K562 (cell line): ENCODE data around the gene FZD10.

ENCODE experiments used
- EP300 ChIP-seq: IDR thresholded peaks from 2 replicates; pipeline ENCODE4 v1.6.1; 2012; ENCODE audit warnings: low read length, improper control_type of control experiment
- FOXJ3 ChIP-seq: sonication (generic); formaldehyde crosslinking; IDR thresholded peaks from 2 replicates; pipeline ENCODE4 v1.4.0; 2020; ENCODE audit warnings: mild to moderate bottlenecking, missing genetic modification reagents
- NR2C2 ChIP-seq, 2 experiments: fragments of 200-800 bp in 1 of 2; sonication (Bioruptor generic) in 1 of 2; sonication (generic) in 1 of 2; formaldehyde crosslinking in 1 of 2; IDR thresholded peaks; 2 replicates each; pipeline versions ENCODE4 v1.6.1 to v1.8.0; 2016 to 2022; ENCODE audit warnings: mild to moderate bottlenecking in 1 of 2, missing compliant biosample characterization in 1 of 2, missing genetic modification characterization in 1 of 2, missing genetic modification reagents in 1 of 2
- POLR2AphosphoS5 ChIP-seq: IDR thresholded peaks from 2 replicates; pipeline ENCODE4 v1.6.1; 2011; ENCODE audit warnings: mild to moderate bottlenecking, low read depth, low read length, moderate library complexity; ENCODE audit not compliant: control insufficient read depth, insufficient read depth
- SIN3B ChIP-seq: fragments of 450-650 bp; IDR thresholded peaks from 2 replicates; pipeline ENCODE4 v1.6.1; 2017; ENCODE audit warnings: low read depth, mild to moderate bottlenecking, moderate library complexity
- SREBF1 ChIP-seq: fragments of 150-350 bp; IDR thresholded peaks from 2 replicates; pipeline ENCODE4 v1.6.1; 2014; ENCODE audit warnings: antibody characterized with exemption, low read depth, low read length, borderline replicate concordance
- YY1 ChIP-seq, 3 experiments: IDR thresholded peaks; 2 replicates each; pipeline ENCODE4 v1.6.1; 2011; ENCODE audit warnings: low read length in 2 of 3, mild to moderate bottlenecking in 2 of 3, moderate library complexity in 2 of 3, borderline replicate concordance in 1 of 3, control low read depth in 1 of 3, low read depth in 1 of 3; ENCODE audit not compliant: insufficient read depth in 3 of 3, insufficient replicate concordance in 2 of 3, control insufficient read depth in 1 of 3, insufficient read length in 1 of 3; ENCODE audit errors: extremely low read depth in 1 of 3
- ZBED1 ChIP-seq: IDR thresholded peaks from 2 replicates; pipeline ENCODE4 v1.6.1; 2014
- ZNF431 ChIP-seq: sonication (generic); formaldehyde crosslinking; IDR thresholded peaks from 2 replicates; pipeline ENCODE4 v1.8.0; 2022; ENCODE audit warnings: mild to moderate bottlenecking, missing genetic modification reagents
- TF ChIP-seq, protein P1 (sequence below): sonication (generic); formaldehyde crosslinking; IDR thresholded peaks from 2 replicates; pipeline ENCODE4 v1.8.1; 2023; ENCODE audit warnings: mild to moderate bottlenecking, missing genetic modification reagents
- TF ChIP-seq, protein P2 (sequence below), 2 experiments: fragments of 450-650 bp; IDR thresholded peaks; 2 replicates each; pipeline ENCODE4 v1.6.1; 2018; ENCODE audit warnings: mild to moderate bottlenecking in 2 of 2, low read depth in 1 of 2; ENCODE audit not compliant: partially characterized antibody in 2 of 2
- TF ChIP-seq, protein P3 (sequence below): fragments of 450-650 bp; IDR thresholded peaks from 2 replicates; pipeline ENCODE4 v1.6.1; 2016
- TF ChIP-seq, protein P4 (sequence below), 3 experiments: IDR thresholded peaks in 2 of 3; conservative IDR thresholded peaks in 1 of 3; 2 replicates each; pipeline ENCODE4 v1.5.1; 2011 to 2012; ENCODE audit warnings: low read length in 3 of 3, mild to moderate bottlenecking in 3 of 3, control low read depth in 2 of 3, improper control_type of control experiment in 1 of 3, inconsistent platforms in 1 of 3, low read depth in 1 of 3, mixed read lengths in 1 of 3, moderate library complexity in 1 of 3; ENCODE audit not compliant: insufficient read depth in 2 of 3

DNA sequence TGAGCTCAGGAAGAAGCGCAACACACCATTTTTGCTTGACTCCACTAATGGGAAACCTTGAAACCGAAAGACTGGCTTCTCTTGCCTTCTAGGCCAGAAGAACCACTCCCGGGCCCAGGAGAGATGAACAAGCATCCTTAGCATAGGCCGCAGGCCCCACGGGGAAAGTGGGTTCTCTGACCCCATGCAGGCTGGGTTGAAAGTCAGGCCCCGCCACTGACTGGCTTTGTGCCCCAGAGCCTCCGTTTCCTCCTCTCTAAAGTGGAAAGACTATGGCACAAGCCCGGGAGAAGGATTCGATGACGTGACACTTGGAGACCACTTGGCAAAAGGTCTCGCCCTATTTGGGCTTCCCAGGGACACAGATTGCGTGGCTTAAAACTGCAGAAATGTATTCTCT, 9.9 kb upstream of the FZD10 start:
- TF ChIP-seq YY1 (IDR thresholded peaks at IDR 0.05; ENCODE audit: borderline replicate concordance in 1 of 3, control insufficient read depth in 1 of 3, extremely low read depth in 1 of 3, insufficient read depth in 3 of 3, insufficient read length in 1 of 3, insufficient replicate concordance in 2 of 3, low read depth in 1 of 3, low read length in 2 of 3) (no peak), FOXJ3 (no peak), ZNF431 (CRISPR knock-in tag) (no peak), EP300 (no peak), NR2C2 (CRISPR knock-in tag; IDR thresholded peaks at IDR 0.05) (no peak), NR2C2 (tag; IDR thresholded peaks at IDR 0.05) (no peak), SIN3B (no peak), POLR2AphosphoS5 (no peak), SREBF1 (no peak), ZBED1 (no peak)
- TF ChIP-seq, protein P1, sequence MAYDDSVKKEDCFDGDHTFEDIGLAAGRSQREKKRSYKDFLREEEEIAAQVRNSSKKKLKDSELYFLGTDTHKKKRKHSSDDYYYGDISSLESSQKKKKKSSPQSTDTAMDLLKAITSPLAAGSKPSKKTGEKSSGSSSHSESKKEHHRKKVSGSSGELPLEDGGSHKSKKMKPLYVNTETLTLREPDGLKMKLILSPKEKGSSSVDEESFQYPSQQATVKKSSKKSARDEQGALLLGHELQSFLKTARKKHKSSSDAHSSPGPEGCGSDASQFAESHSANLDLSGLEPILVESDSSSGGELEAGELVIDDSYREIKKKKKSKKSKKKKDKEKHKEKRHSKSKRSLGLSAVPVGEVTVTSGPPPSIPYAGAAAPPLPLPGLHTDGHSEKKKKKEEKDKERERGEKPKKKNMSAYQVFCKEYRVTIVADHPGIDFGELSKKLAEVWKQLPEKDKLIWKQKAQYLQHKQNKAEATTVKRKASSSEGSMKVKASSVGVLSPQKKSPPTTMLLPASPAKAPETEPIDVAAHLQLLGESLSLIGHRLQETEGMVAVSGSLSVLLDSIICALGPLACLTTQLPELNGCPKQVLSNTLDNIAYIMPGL, result no peak
- TF ChIP-seq, protein P2, sequence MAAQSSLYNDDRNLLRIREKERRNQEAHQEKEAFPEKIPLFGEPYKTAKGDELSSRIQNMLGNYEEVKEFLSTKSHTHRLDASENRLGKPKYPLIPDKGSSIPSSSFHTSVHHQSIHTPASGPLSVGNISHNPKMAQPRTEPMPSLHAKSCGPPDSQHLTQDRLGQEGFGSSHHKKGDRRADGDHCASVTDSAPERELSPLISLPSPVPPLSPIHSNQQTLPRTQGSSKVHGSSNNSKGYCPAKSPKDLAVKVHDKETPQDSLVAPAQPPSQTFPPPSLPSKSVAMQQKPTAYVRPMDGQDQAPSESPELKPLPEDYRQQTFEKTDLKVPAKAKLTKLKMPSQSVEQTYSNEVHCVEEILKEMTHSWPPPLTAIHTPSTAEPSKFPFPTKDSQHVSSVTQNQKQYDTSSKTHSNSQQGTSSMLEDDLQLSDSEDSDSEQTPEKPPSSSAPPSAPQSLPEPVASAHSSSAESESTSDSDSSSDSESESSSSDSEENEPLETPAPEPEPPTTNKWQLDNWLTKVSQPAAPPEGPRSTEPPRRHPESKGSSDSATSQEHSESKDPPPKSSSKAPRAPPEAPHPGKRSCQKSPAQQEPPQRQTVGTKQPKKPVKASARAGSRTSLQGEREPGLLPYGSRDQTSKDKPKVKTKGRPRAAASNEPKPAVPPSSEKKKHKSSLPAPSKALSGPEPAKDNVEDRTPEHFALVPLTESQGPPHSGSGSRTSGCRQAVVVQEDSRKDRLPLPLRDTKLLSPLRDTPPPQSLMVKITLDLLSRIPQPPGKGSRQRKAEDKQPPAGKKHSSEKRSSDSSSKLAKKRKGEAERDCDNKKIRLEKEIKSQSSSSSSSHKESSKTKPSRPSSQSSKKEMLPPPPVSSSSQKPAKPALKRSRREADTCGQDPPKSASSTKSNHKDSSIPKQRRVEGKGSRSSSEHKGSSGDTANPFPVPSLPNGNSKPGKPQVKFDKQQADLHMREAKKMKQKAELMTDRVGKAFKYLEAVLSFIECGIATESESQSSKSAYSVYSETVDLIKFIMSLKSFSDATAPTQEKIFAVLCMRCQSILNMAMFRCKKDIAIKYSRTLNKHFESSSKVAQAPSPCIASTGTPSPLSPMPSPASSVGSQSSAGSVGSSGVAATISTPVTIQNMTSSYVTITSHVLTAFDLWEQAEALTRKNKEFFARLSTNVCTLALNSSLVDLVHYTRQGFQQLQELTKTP (IDR thresholded peaks at IDR 0.05; ENCODE audit: low read depth in 1 of 2, partially characterized antibody in 2 of 2), result no peak
- TF ChIP-seq, protein P3, sequence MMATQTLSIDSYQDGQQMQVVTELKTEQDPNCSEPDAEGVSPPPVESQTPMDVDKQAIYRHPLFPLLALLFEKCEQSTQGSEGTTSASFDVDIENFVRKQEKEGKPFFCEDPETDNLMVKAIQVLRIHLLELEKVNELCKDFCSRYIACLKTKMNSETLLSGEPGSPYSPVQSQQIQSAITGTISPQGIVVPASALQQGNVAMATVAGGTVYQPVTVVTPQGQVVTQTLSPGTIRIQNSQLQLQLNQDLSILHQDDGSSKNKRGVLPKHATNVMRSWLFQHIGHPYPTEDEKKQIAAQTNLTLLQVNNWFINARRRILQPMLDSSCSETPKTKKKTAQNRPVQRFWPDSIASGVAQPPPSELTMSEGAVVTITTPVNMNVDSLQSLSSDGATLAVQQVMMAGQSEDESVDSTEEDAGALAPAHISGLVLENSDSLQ, result no peak
- TF ChIP-seq, protein P4, sequence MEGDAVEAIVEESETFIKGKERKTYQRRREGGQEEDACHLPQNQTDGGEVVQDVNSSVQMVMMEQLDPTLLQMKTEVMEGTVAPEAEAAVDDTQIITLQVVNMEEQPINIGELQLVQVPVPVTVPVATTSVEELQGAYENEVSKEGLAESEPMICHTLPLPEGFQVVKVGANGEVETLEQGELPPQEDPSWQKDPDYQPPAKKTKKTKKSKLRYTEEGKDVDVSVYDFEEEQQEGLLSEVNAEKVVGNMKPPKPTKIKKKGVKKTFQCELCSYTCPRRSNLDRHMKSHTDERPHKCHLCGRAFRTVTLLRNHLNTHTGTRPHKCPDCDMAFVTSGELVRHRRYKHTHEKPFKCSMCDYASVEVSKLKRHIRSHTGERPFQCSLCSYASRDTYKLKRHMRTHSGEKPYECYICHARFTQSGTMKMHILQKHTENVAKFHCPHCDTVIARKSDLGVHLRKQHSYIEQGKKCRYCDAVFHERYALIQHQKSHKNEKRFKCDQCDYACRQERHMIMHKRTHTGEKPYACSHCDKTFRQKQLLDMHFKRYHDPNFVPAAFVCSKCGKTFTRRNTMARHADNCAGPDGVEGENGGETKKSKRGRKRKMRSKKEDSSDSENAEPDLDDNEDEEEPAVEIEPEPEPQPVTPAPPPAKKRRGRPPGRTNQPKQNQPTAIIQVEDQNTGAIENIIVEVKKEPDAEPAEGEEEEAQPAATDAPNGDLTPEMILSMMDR (IDR thresholded peaks at IDR 0.05 in 2 of 3, conservative IDR thresholded peaks at IDR 0.05 in 1 of 3; ENCODE audit: insufficient read depth in 2 of 3, low read depth in 1 of 3, low read length in 3 of 3), result no peak
